IMR-90 (cell line): Measurements from ENCODE around the gene CERK. TPM values are rescaled to one million over a fixed set of nuclear protein-coding genes. Genes with fewer than 3 reads are reported as not detected.

Experiments used
- CEBPB ChIP-seq: IDR thresholded peaks from 2 replicates; pipeline ENCODE4 v1.6.1; 2012; ENCODE audit warnings: low read depth, low read length, improper control_type of control experiment
- FOS ChIP-seq: fragments of 150-350 bp; IDR thresholded peaks from 2 replicates; pipeline ENCODE4 v1.6.1; 2016; ENCODE audit warnings: low read depth, low read length
- MAFK ChIP-seq: IDR thresholded peaks from 2 replicates; pipeline ENCODE4 v1.6.1; 2012; ENCODE audit warnings: low read depth, low read length, improper control_type of control experiment
- NFE2L2 ChIP-seq: fragments of 150-350 bp; IDR thresholded peaks from 2 replicates; pipeline ENCODE4 v1.6.1; 2016; ENCODE audit warnings: low read depth, mild to moderate bottlenecking, low read length
- RCOR1 ChIP-seq: IDR thresholded peaks from 2 replicates; pipeline ENCODE4 v1.6.1; 2012; ENCODE audit warnings: mild to moderate bottlenecking, low read length, improper control_type of control experiment; ENCODE audit not compliant: insufficient replicate concordance
- USF2 ChIP-seq: fragments of 150-350 bp; IDR thresholded peaks from 2 replicates; pipeline ENCODE4 v1.6.1; 2017; ENCODE audit warnings: mild to moderate bottlenecking, antibody characterized with exemption, low read length, low read depth
- polyA plus RNA-seq, 3 experiments: library from polyadenylated mRNA; depleted of rRNA; stranded (reverse); fragments of >200 nt; gene quantifications; 2 replicates each; pipeline ENCODE4 v1.2.3, GENCODE V29; 2012; ENCODE audit warnings: low replicate concordance in 1 of 3
- total RNA-seq: library from RNA; depleted of rRNA; stranded (reverse); fragments of >200 nt; gene quantifications from 2 replicates; pipeline ENCODE4 v1.2.3, GENCODE V29; 2012

The CERK gene
- total and polyA plus RNA-seq, 2 of the 4 experiments (the other 2 are of a cell fraction) = 25.3 to 38.7 TPM

GRCh38 chr22:46774253-46774979, 36.4 kb upstream of the CERK start (continued):
- TF ChIP-seq USF2 (no peak), RCOR1 (no peak), CEBPB (no peak), MAFK (no peak), NFE2L2 (no peak), FOS (no peak)
